Astrocyte (in vitro differentiated cells and primary cell): Measurements from ENCODE around the gene RASGEF1C.

ENCODE experiments used
- CTCF ChIP-seq: IDR thresholded peaks from 2 replicates; pipeline ENCODE4 v1.5.1; 2011; ENCODE audit warnings: low read depth, mild to moderate bottlenecking, inconsistent platforms, low read length, moderate library complexity; ENCODE audit not compliant: insufficient read depth
- EZH2 ChIP-seq: IDR thresholded peaks from 2 replicates; pipeline ENCODE4 v1.6.1; 2012; ENCODE audit warnings: mild to moderate bottlenecking, low read length, inconsistent platforms; ENCODE audit not compliant: insufficient read depth

GRCh38 chr5:180083529-180084060 is 125.4 kb downstream of the RASGEF1C start:
- TF ChIP-seq CTCF (no peak), EZH2 (no peak)
